GM19240 (cell line): ENCODE data around the gene ACTL7B.
"Not testable (repeated sequence)": the region's sequence is repeated elsewhere in the genome, so short reads cannot be mapped to it uniquely, and the experiment has no call there.

Experiments used
- DNase-seq: peaks from one replicate; pipeline ENCODE4 v3.0.0; 2011; ENCODE audit warnings: low spot score; ENCODE audit not compliant: insufficient read length

The ACTL7B gene

DNA sequence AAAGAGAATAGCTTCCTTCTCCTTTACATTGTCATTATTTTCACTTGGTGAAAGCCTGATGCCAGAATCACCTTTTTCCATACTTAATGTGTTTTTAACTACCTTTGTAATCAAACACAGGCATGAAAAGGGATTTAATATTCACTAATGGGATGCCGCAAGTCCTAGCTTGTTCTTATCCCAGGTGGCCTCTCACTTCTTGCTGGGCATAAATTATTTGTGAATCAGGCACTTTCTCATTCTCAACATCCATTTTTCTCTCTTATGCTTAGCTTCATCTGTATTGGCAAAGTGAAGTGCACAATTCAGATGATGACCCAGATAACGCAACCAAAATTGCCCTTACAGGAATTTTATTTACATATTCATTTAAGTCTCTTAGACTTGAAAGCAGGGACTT is 10.9 kb downstream of the ACTL7B start:
- DNase-seq, result no peak

DNA sequence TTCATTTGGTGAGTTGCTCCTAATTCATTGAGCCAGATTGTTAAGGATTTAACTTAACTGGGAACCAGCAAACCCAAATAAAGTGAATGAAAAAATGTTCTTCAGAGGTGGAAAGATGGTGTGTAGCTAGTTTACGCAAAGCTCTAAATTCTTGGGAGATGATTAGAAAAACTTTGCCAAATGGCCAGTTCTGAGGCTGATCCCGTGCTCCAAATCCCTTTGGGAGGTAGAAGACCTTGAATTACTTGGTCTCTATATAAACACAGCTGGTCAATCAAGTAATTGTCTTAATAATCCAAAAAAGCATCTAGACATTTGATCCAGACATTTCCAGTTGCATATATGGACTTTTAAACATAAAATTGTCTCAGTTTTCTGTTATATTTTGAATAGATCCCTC is 11.4 kb downstream of the ACTL7B start:
- DNase-seq, result no peak

DNA sequence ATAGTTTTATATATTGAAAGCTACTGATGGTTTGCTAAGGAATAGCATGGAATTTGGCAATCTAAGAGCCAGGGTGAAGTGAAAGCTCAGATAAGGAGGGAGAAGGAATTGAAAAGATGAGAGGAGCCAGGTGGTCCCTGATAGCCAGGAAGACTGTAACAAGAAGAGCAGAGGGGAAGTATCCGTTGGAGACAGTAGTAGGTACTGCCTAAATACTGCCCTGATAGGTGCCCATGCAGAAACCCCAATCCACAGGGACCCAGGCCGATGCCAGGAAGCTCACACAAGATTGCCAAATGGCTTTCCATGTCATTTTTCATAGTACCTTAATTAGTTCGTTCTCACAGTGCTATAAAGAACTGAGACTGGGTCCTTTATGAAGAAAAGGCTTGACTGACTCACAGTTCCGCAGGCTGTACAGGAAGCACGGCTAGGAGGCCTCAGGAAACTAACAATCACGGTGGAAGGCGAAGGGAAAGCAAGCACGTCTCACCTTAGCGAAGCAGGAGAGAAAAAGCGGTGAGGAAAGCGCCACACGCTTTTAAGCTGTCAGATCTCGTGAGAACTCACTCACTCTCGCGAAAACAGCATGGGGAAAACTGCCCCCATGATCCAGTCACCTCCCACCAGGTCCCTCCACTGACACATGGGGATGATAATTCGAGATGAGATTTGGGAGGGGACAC is 13.0 kb downstream of the ACTL7B start:
- DNase-seq, result no peak

GRCh38 chr9:108839561-108839960 is 16.2 kb downstream of the ACTL7B start:
- not testable (repeated sequence) for DNase-seq

- no peak for DNase-seq
These were observed 17.8 kb downstream of the ACTL7B start for GRCh38 chr9:108838017-108838416.

- no peak for DNase-seq
These were observed 18.3 kb downstream of the ACTL7B start for GRCh38 chr9:108837530-108837929.

- DNase-seq, result no peak
These were observed 19.0 kb downstream of the ACTL7B start for GRCh38 chr9:108836781-108837180.

DNA sequence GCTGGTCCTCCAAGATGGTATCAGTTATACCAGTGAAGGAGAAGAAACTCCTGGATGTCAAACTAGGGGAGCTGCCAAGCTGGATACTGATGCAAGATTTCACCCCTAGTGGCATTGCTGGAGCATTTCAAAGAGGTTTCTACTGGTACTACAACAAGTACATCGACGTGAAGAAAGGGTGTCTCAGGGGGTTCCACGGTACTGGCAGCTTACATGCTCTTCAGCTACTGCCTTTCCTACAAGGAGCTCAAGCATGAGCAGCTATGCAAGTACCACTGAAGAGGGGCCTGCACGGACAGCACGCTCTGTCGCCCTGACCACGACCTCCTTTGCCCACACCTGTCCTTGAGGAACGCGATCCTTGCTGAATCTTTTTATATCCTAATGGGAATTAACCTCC is 19.5 kb downstream of the ACTL7B start:
- no peak for DNase-seq

DNA sequence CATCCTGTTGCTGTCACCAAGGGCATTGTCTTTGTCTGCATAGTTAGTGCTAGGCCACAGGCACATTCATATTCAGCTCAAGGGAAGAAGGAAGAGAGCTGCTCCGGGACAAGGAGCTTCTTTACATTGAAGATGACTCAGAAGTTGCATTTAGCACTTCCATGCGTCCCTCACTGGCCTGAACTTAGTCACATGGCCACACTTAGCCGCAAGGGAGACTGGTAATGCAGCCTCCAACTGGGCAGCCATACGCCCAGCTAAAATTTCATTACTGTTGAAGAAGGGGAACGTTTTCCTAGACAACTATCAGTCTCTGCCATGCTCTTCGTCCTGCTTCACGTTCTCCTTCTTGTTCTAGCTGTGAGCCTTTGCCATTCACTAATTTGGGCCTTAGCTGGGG is 20.0 kb downstream of the ACTL7B start:
- no peak for DNase-seq

DNA sequence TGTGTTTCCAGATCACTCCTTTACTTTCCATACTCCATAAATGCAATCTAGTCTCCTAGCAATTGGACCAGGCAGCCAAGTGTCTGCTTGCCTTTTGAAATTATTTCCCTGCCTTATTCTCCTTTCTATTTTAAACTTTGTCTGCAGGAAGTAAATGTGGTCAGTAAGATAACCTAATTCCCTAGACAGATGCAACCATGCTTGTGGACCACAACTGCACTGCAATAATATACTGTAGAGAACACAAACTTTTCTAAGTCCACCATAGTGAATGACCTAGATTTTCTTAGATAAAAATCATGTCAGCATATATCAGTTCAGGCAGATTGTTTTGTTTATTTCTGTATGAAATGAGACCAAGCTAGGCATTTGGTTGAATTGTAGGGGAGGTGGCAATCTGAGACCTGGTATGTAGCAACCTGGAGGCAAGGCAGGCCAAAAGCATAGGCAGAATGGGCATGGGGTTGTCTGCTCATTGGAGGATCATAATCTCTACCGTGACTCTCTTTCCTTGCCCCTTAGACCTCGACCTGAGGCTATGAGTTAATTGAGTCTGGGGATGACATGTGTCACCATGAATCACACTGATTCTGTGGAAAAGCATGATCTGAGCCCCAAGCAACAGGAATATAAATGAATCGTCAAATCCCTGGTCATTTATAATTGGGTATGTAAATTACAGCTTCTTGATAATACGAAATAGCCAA is 20.7 kb downstream of the ACTL7B start:
- DNase-seq, result no peak

DNA sequence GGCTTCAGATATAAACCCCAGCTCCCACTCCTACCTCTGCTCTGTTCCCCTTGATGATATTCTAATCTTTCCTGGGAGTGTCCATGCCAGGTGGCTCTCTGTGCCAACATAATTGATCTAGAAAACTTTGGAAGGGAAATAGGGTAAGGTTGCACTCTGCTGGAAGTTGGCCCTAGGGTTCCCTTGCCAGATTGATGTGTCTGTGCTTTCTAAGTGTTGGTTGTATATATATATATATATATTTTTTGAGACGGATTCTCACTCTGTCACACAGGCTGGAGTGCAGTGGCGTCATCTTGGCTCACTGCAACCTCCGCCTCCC is 23.6 kb downstream of the ACTL7B start:
- no peak for DNase-seq

DNA sequence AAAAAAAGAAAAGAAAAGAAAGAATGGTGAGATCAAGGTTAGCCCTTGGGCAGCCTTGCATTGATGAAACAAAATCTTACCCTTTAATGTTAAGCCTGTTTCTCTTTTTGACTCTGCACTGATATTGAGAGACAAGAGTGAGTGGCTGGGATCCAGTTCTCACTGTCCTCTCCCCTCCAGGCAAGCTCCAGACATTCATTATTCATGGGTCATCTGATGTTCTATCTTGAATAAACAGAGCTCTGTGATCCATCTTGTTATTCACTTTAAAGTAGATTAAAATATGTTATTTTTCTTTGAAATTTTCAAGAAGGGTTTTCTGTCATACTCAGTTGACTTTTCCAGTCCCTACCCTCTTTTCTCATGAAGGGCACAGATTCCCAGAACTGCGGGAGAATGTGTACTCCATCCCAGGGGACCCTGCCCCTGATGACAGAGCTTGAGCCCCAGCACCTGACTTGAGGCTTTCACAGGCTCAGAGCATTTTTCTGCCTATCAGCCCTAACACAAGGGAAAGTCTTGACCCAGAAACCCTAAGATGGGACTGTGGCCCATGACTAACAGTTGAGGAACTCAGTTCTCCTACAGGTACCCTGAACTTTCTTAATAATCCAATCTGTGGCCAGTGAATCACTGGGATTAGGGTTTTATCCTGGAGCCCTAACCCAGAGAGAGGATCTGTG is 24.1 kb downstream of the ACTL7B start:
- DNase-seq, result no peak

DNA sequence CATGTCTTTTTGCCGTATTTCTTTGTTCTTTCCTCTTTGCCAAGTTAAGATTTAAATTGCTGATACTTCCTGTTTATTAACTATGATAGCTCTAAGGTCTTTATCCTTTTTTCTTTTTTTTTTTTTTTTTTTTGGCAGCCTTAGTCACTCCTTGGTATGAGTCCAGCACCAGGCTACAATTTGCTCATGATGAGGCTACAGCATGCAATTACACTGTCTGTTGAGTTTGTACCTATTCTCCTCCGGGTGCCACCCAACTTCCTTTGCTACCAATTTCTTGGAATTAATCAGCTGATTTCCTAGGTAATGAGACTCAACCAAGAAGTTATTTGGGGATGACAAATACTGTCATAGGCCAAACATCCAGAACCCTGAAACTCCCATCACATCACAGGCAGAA is 25.5 kb downstream of the ACTL7B start:
- no peak for DNase-seq

DNA sequence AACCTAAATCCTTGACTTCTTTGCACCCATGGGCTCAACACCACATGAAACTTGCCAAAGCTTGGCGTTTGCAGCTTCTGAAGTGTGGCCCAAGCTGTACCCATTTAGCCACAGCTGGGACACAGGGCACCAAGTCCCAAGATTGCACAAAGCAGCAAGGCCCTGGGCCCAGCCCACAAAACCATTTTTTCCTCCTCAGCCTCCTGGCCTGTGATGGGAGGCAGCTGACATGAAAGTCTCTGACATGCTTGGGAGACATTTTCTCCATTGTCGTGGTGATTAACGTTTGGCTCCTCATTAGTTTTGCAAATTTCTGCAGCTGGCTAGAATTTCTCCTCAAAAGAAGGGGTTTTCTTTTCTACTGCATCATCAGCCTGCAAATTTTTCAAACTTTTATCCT is 32.0 kb downstream of the ACTL7B start:
- DNase-seq, result no peak

DNA sequence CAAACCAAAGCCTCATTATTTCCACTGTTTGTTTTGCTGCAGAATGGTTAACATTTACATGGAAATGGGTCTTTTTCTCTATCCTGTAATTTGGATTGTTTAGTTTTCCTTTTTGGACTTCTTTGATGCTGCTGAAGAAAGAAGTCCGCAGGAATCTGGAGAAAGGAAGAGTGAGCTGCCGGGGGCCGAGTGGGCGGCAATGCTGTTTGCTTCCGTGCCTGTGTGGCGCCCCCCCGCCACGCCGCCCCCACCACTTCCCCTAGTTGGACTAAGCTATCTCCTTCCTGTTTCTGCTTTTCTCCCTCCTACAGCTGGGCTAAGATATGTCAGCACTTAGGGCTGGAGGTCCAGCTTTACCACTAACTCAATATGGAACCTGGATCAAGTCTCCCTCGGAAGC is 39.7 kb downstream of the ACTL7B start:
- DNase-seq, result no peak

DNA sequence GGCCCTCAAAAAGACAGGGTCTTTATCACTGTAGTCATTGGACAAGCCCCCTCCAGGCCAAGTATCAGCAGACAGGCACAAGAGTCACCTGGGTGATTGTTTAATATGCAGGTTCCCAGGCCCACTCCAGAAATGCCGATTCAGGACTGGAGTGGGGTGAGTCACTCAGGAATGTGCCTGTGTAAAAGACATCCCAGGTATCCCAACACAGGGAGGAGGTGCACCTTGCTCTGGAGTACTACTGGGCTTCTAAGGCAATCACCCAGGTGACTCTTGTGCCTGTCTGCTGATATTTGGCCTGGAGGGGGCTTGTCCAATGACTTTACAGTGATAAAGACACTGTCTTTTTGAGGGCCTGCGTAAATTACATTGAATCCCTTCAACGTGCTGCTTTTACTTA is 40.6 kb downstream of the ACTL7B start:
- DNase-seq, result no peak

GRCh38 chr9:108813951-108814601 is 41.7 kb downstream of the ACTL7B start:
- DNase-seq, result no peak

- no peak for DNase-seq
These were observed 43.3 kb downstream of the ACTL7B start for GRCh38 chr9:108812396-108813025.

GRCh38 chr9:108811944-108812343 is 43.8 kb downstream of the ACTL7B start:
- DNase-seq, result no peak

DNA sequence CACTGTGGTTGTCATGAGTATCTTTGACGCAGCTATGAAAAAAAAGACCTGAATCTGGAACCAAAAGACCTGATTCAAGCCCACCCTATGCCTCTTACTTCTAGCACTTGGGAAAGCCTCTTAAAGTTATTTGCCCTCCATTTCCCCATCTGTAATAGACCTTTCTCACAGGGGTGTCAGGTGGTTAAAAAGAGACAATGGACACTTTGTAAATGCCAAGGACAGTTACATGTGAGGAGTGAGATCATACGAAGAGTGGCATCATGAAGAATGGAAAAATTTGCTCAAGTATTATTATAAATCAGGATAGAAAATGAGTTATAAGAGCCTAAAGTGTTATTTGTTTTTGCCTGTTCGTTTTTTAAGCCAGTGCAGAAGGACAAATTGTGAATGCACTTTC is 46.5 kb downstream of the ACTL7B start:
- no peak for DNase-seq
